Memory B cell (primary cell): ENCODE results near the gene SLIT3.

Experiments used
- ATAC-seq: fragments of 150-1000 bp; cut with Tn5 transposase; 2 replicates; pipeline ENCODE4 v1.10.0; 2021; ENCODE audit warnings: low read depth, mild to moderate bottlenecking, moderate library complexity
- DNase-seq, 2 donors: peaks; one replicate each; pipeline ENCODE4 v3.0.0; 2022; ENCODE audit warnings: low spot score in 2 of 2
- H3K27ac Mint-ChIP-seq: one replicate; pipeline ENCODE4 v1.8.0; 2022; ENCODE audit warnings: mild to moderate bottlenecking, moderate library complexity, mixed read lengths
- H3K27me3 Mint-ChIP-seq: one replicate; pipeline ENCODE4 v1.8.0; 2022; ENCODE audit warnings: mixed read lengths
- H3K36me3 Mint-ChIP-seq: one replicate; pipeline ENCODE4 v1.8.0; 2022; ENCODE audit warnings: mild to moderate bottlenecking, mixed read lengths
- H3K4me1 Mint-ChIP-seq: one replicate; pipeline ENCODE4 v1.8.0; 2022; ENCODE audit warnings: mixed read lengths
- H3K4me3 Mint-ChIP-seq: one replicate; pipeline ENCODE4 v1.8.0; 2022; ENCODE audit warnings: mild to moderate bottlenecking, moderate library complexity, mixed read lengths
- H3K9me3 Mint-ChIP-seq: one replicate; pipeline ENCODE4 v1.8.0; 2022; ENCODE audit warnings: mixed read lengths

The SLIT3 gene

GRCh38 chr5:168820874-168821273, 480.1 kb downstream of the SLIT3 start:
- Mint-ChIP-seq H3K4me1 (no peaks in the 10 kb centered on the region), H3K4me3 (no peak overlapping the region), H3K36me3 (no peaks in the 10 kb centered on the region), H3K27me3 (peaks cover 5% of the 10 kb centered on the region), H3K27ac (no peak overlapping the region), H3K9me3 (no peaks in the 10 kb centered on the region)
- ATAC-seq: no peak
- DNase-seq: no peak

- Mint-ChIP-seq H3K9me3 (no peaks in the 10 kb centered on the region), H3K4me1 (no peaks in the 10 kb centered on the region), H3K27ac (no peak overlapping the region), H3K4me3 (no peak overlapping the region), H3K36me3 (no peaks in the 10 kb centered on the region), H3K27me3 (peaks cover 3% of the 10 kb centered on the region)
- DNase-seq (no peak), ATAC-seq (no peak)
These were observed 481.8 kb downstream of the SLIT3 start for GRCh38 chr5:168819004-168819621.

DNA sequence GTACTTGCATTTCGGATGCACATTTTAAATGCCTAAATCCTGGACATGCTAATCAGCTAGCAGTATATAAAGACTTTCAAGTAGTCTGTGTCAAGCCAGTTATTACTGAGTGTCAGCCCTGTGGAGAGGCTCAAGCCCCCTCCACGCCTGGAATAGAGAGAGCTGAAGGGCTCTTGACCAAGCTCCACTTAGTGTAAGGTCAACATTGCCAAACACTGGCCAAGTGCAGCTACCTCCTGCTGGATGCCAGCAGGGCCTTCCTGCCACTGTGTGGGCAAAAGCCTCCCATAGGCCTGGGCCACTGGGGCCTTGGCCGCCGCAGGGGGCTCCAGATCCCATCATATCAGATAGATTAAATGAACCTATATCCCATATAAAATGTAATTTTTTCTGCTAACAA, 482.4 kb downstream of the SLIT3 start:
- H3K4me3 Mint-ChIP-seq: no peak overlapping the region
- no peaks in the 10 kb centered on the region for H3K9me3 Mint-ChIP-seq
- ATAC-seq: no peak
- H3K36me3 Mint-ChIP-seq: no peaks in the 10 kb centered on the region
- H3K27ac Mint-ChIP-seq: no peak overlapping the region
- H3K27me3 Mint-ChIP-seq: peaks cover 3% of the 10 kb centered on the region
- no peaks in the 10 kb centered on the region for H3K4me1 Mint-ChIP-seq
- DNase-seq: no peak

- Mint-ChIP-seq H3K27me3 (peaks cover 3% of the 10 kb centered on the region), H3K27ac (no peak overlapping the region), H3K9me3 (no peaks in the 10 kb centered on the region), H3K4me3 (no peak overlapping the region), H3K36me3 (no peaks in the 10 kb centered on the region), H3K4me1 (no peaks in the 10 kb centered on the region)
- DNase-seq (no peak), ATAC-seq (no peak)
These were observed 483.3 kb downstream of the SLIT3 start for GRCh38 chr5:168817591-168817990.

DNA sequence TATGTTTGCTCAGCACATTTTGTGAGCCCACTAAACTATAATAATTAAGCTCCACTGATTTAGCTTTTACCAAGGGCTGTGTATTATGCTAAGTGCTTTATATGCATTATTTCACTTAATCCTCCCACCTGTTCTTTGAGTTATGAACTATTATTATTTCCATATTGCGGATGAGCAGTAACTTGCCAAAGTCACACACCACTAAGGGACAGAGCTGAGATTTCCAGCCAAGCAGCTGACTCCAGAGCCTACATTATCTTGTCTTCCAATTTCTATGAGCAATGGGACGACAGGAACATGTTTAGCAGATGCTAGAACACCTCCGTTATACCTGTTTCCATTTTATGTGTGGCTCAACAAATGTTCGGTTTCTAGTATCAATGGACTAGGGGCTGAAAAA, 484.3 kb downstream of the SLIT3 start:
- no peaks in the 10 kb centered on the region for H3K9me3 Mint-ChIP-seq
- no peak overlapping the region for H3K4me3 Mint-ChIP-seq
- H3K27ac Mint-ChIP-seq: no peak overlapping the region
- ATAC-seq: no peak
- no peaks in the 10 kb centered on the region for H3K4me1 Mint-ChIP-seq
- H3K36me3 Mint-ChIP-seq: no peaks in the 10 kb centered on the region
- DNase-seq: no peak
- peaks cover 4% of the 10 kb centered on the region for H3K27me3 Mint-ChIP-seq

DNA sequence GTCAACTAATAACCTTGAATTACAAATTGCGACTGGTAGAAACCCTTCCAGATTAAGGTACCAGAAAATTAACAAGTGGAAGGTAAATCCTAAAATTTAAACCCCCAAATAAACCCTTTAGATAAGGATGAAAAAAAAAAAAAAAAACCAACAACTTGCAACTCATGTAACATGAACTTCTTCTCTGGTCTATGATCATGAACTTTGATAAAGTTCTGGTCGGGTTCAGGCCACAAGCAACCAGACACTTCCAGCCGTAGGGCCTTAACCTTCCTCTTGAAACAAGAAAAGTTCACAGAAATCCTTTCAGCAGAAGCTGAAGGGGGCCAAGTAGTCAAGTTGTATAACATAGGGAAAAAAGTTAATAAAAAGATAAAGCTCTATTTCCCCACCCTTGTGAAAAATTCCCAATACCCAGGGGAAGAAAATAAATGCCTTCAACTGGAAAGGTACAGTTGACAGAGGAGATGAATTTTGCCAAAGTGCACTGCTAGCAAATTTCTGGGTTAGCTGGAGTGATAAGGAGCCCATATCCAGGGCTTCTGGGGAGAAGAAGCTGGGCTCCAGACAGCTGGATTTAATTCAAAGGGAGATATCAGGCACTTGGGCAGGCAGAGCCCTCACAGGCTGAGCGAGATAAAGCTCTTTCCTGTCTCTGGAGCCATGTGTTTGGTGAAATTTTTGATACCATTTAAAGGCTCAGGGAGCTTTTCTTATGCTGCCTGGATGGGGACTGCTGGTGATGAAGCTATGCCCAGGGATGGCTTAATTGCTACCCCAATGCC, 487.6 kb downstream of the SLIT3 start:
- peaks cover 4% of the 10 kb centered on the region for H3K27me3 Mint-ChIP-seq
- DNase-seq (no peak), ATAC-seq (no peak)
- no peak overlapping the region for H3K27ac Mint-ChIP-seq
- no peaks in the 10 kb centered on the region for H3K4me1 Mint-ChIP-seq
- no peaks in the 10 kb centered on the region for H3K9me3 Mint-ChIP-seq
- no peaks in the 10 kb centered on the region for H3K36me3 Mint-ChIP-seq
- no peak overlapping the region for H3K4me3 Mint-ChIP-seq

GRCh38 chr5:168810641-168811040, 490.3 kb downstream of the SLIT3 start:
- H3K4me3 Mint-ChIP-seq: no peak overlapping the region
- H3K36me3 Mint-ChIP-seq: no peaks in the 10 kb centered on the region
- peaks cover 4% of the 10 kb centered on the region for H3K27me3 Mint-ChIP-seq

GRCh38 chr5:168809218-168809617, 491.7 kb downstream of the SLIT3 start:
- no peak overlapping the region for H3K27ac Mint-ChIP-seq
- H3K9me3 Mint-ChIP-seq: no peaks in the 10 kb centered on the region
- no peak for DNase-seq
- ATAC-seq: no peak
- H3K36me3 Mint-ChIP-seq: no peaks in the 10 kb centered on the region
- H3K4me3 Mint-ChIP-seq: no peak overlapping the region
- peaks cover 7% of the 10 kb centered on the region for H3K27me3 Mint-ChIP-seq
- H3K4me1 Mint-ChIP-seq: no peaks in the 10 kb centered on the region

More at GRCh38 chr5:168810641-168811040, 490.3 kb downstream of the SLIT3 start:
- Mint-ChIP-seq H3K4me1 (no peaks in the 10 kb centered on the region), H3K27ac (no peak overlapping the region), H3K9me3 (no peaks in the 10 kb centered on the region)
- no peak for ATAC-seq
- no peak for DNase-seq

GRCh38 chr5:168808051-168808616, 492.8 kb downstream of the SLIT3 start:
- DNase-seq: no peak
- H3K4me1 Mint-ChIP-seq: no peaks in the 10 kb centered on the region
- ATAC-seq: no peak

DNA sequence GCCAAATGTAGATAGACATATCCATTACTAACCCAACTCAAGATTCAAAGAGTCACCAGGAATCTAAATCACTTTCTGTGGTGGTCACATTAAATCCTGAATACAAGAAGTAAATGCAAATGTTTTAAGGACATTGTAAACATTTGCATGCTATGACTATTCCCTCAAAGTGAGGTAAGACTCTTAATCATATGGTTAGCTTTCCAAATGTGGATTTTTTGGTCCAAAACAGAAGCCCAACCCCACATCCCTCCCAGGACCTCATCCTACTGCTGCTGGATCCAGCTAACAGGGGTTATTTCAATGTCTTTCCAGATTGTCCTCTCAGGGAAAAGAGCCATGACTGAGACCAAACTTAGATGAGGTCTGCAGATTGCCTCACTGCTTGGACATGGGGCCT, 493.7 kb downstream of the SLIT3 start:
- Mint-ChIP-seq H3K27me3 (peaks cover 13% of the 10 kb centered on the region), H3K4me1 (no peaks in the 10 kb centered on the region), H3K36me3 (no peaks in the 10 kb centered on the region), H3K4me3 (no peak overlapping the region), H3K27ac (no peak overlapping the region), H3K9me3 (no peaks in the 10 kb centered on the region)
- ATAC-seq (no peak), DNase-seq (no peak)

More at GRCh38 chr5:168808051-168808616, 492.8 kb downstream of the SLIT3 start:
- Mint-ChIP-seq H3K27me3 (peaks cover 13% of the 10 kb centered on the region), H3K4me3 (no peak overlapping the region), H3K27ac (no peak overlapping the region), H3K36me3 (no peaks in the 10 kb centered on the region), H3K9me3 (no peaks in the 10 kb centered on the region)

DNA sequence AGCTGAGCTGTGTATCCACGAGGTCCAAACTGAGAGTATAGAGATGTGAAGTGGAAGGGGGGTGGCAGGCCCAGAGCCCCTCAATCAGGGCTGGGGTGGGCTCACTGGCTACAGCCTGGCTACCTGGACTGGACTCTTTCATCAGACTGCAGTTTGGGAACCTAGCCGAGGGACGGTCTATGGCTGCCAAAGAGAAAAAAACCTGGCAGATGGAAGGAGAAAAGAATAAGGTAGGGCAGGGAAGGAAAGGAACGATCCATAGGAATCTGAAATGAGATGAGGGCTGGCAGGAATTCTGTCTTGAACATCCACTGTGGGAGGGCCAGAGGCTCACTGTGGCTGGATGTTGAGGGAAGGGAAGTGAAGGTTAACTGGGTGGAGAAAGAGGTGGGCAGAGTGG, 497.4 kb downstream of the SLIT3 start:
- H3K4me3 Mint-ChIP-seq: no peak overlapping the region
- no peak overlapping the region for H3K27ac Mint-ChIP-seq
- H3K9me3 Mint-ChIP-seq: no peaks in the 10 kb centered on the region
- ATAC-seq (no peak), DNase-seq (no peak)
- no peaks in the 10 kb centered on the region for H3K36me3 Mint-ChIP-seq
- H3K27me3 Mint-ChIP-seq: peaks cover 10% of the 10 kb centered on the region
- no peaks in the 10 kb centered on the region for H3K4me1 Mint-ChIP-seq

DNA sequence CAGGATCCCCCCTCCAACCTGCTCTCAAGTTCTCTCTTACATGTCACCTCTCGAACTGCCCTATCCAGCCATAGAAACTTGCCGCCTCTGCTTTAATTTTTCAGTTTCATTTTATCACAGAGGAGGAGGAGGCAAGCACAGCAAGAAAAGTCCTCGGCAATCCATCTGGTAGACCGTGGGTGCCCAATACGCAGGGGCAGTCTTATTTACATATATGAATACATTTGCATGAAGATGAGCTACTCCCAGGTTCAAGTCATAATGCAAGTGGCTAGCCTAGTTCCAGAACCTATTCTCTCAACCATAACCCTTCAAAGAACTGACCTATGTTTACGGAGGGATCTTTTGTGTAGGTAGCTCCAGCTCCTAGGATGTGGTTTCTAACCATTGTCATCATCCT, 498.6 kb downstream of the SLIT3 start:
- Mint-ChIP-seq H3K27me3 (peaks cover 10% of the 10 kb centered on the region), H3K27ac (no peak overlapping the region), H3K4me3 (no peak overlapping the region), H3K4me1 (no peaks in the 10 kb centered on the region), H3K9me3 (no peaks in the 10 kb centered on the region), H3K36me3 (no peaks in the 10 kb centered on the region)
- DNase-seq (no peak), ATAC-seq (no peak)

GRCh38 chr5:168801567-168801966, 499.4 kb downstream of the SLIT3 start:
- peaks cover 10% of the 10 kb centered on the region for H3K27me3 Mint-ChIP-seq
- no peak overlapping the region for H3K27ac Mint-ChIP-seq
- DNase-seq (no peak), ATAC-seq (no peak)
- H3K4me1 Mint-ChIP-seq: no peaks in the 10 kb centered on the region
- no peaks in the 10 kb centered on the region for H3K36me3 Mint-ChIP-seq
- H3K9me3 Mint-ChIP-seq: no peaks in the 10 kb centered on the region
- H3K4me3 Mint-ChIP-seq: no peak overlapping the region

- no peak overlapping the region for H3K4me3 Mint-ChIP-seq
- no peaks in the 10 kb centered on the region for H3K9me3 Mint-ChIP-seq
- ATAC-seq: no peak
- H3K27me3 Mint-ChIP-seq: peaks cover 10% of the 10 kb centered on the region
- no peaks in the 10 kb centered on the region for H3K36me3 Mint-ChIP-seq
- DNase-seq: no peak
- H3K4me1 Mint-ChIP-seq: no peaks in the 10 kb centered on the region
- no peak overlapping the region for H3K27ac Mint-ChIP-seq
These were observed 500.2 kb downstream of the SLIT3 start for GRCh38 chr5:168800701-168801100.
